ENCODE data around the gene DSP. TPM values are rescaled to one million over a fixed set of nuclear protein-coding genes. Genes with fewer than 3 reads are reported as not detected.

Gene DSP
- total RNA-seq, 4 donors from 2014 or later: 1.9 to 4.2 (median 2.5) TPM

- TF ChIP-seq, protein P1, sequence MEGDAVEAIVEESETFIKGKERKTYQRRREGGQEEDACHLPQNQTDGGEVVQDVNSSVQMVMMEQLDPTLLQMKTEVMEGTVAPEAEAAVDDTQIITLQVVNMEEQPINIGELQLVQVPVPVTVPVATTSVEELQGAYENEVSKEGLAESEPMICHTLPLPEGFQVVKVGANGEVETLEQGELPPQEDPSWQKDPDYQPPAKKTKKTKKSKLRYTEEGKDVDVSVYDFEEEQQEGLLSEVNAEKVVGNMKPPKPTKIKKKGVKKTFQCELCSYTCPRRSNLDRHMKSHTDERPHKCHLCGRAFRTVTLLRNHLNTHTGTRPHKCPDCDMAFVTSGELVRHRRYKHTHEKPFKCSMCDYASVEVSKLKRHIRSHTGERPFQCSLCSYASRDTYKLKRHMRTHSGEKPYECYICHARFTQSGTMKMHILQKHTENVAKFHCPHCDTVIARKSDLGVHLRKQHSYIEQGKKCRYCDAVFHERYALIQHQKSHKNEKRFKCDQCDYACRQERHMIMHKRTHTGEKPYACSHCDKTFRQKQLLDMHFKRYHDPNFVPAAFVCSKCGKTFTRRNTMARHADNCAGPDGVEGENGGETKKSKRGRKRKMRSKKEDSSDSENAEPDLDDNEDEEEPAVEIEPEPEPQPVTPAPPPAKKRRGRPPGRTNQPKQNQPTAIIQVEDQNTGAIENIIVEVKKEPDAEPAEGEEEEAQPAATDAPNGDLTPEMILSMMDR (IDR thresholded peaks at IDR 0.05; ENCODE audit: low read depth): no peak
Observed at GRCh38 chr6:7543789-7544424, 2.4 kb downstream of the DSP start.

DNA sequence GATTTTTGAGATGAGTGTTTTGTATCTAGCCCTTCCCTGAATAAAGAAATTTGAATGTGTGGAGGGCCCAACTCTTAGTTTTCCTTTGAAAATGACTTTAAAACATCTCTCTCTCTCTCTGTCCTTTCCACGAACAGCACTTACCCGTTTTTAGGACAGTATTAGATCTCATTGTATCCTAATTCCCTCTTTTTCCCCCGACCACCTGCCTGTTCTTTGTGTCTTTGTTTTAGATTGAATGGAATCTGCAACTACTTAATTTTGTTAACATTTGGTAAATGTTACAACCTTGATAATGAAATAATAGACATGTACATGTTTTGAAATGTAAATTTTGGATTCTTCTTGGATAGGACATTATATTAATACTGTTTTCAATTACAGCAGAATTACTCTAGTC lies 3.1 kb downstream of the DSP start:
- TF ChIP-seq, protein P1 (IDR thresholded peaks at IDR 0.05; ENCODE audit: low read depth): no peak

DNA sequence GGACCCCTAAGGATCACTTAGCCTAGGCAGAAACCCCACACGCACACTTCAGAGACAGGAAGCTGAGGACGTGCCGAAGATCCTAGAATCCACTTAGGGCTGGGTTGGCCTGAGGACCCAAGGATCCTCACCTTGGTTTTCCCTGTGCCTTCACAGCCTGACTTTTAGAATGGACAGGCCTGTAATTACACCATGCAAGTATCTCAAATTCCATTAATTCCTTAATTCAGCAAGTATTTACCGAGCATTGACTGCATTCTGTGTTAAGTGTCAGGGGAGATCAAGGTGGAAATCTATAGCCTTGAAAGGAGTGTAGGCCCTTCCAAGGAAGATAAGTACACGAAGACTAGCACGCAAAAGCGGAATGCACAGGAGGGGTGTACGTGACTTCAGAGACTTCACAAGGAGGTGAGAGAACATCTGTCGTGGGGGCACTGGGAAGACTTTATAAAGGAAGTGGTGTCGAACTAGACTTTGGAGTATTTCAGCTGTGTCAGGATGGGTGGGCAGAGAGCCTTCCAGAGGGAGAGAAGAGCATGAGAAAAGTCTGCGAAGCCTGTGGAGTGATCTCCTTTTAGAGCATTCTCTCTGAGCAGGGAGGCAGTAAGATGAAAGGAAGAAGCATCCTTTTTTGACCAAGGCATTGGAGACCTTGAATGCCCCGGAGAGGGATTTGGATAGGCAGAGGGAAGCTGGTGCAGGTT lies 4.0 kb downstream of the DSP start:
- TF ChIP-seq, protein P1 (IDR thresholded peaks at IDR 0.05; ENCODE audit: low read depth): no peak

- TF ChIP-seq, protein P1 (IDR thresholded peaks at IDR 0.05; ENCODE audit: low read depth): no peak
Observed at GRCh38 chr6:7546020-7546369, 4.5 kb downstream of the DSP start.

GRCh38 chr6:7546383-7546782 lies 4.9 kb downstream of the DSP start:
- TF ChIP-seq, protein P1 (IDR thresholded peaks at IDR 0.05; ENCODE audit: low read depth): no peak

- TF ChIP-seq, protein P1 (IDR thresholded peaks at IDR 0.05; ENCODE audit: low read depth): no peak
Observed at GRCh38 chr6:7546896-7547295, 5.4 kb downstream of the DSP start.

- TF ChIP-seq, protein P1 (IDR thresholded peaks at IDR 0.05; ENCODE audit: low read depth): no peak
Observed at GRCh38 chr6:7547315-7547714, 5.8 kb downstream of the DSP start.

Data from subcutaneous adipose tissue (tissue), 4 donors.